Ovary (tissue), 3 donors: ENCODE results near the gene USF2.

Experiments used
- CTCF ChIP-seq, 3 donors: fragments of 450-650 bp in 2 of 3; fragments of 200-600 bp in 1 of 3; IDR thresholded peaks; one replicate each; pipeline versions ENCODE4 v1.5.1 to v1.8.0; 2016 to 2022; ENCODE audit warnings: antibody characterized with exemption in 3 of 3, mild to moderate bottlenecking in 1 of 3
- EP300 ChIP-seq: sonication (generic); formaldehyde crosslinking; IDR thresholded peaks from one replicate; pipeline ENCODE4 v1.6.1; 2017; ENCODE audit warnings: antibody characterized with exemption
- POLR2A ChIP-seq: fragments of 450-650 bp; IDR thresholded peaks from one replicate; pipeline ENCODE4 v1.6.1; 2017; ENCODE audit warnings: antibody characterized with exemption, mild to moderate bottlenecking, moderate library complexity
- donor health status: DM: no; HTN: no; CAD: no.

DNA sequence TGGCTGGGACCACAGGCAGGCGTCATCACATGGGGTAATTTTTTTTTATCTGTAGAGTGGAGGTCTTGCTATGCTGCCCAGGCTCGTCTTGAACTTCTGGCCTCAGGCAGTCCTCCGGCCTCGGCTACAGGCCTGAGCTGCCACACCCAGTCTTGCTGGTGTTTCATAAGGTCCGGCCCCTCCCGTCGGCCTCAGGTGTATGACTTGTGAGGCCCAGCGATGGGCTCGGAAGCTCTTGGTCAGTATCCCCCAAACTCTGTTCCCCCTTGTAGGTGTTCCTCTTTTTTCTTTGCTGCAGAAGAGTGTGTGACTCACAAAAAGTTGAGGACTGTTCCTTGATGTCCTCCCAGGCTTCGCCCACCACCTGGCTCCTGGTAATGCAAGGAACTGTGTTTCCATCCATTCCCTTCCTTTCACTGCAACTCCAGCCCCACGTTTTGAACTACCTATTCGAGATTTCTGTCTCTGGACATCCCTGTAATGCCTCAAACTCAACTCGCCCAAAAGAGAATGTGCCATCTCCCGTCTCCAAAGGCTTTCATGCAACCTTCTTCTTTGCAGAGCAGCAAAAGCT is 5.0 kb downstream of the USF2 start:
- TF ChIP-seq CTCF (IDR thresholded peaks at IDR 0.05), result no peak
- TF ChIP-seq POLR2A, result no peak
- TF ChIP-seq EP300, result no peak
